PC-9 (cell line): ENCODE results near the gene MPZ.

Experiments
- CTCF ChIP-seq: fragments of 200-600 bp; sonication (generic); conservative IDR thresholded peaks from 2 replicates; pipeline ENCODE4 v1.6.1; 2017; ENCODE audit warnings: mixed run types, antibody characterized with exemption, mild to moderate bottlenecking, moderate library complexity
- EZH2 ChIP-seq: fragments of 200-600 bp; sonication (generic); IDR thresholded peaks from 2 replicates; pipeline ENCODE4 v1.8.0; 2017; ENCODE audit warnings: antibody characterized with exemption, low read depth

GRCh38 chr1:161285521-161285920 lies 24.2 kb downstream of the MPZ start:
- no peak for TF ChIP-seq CTCF
- TF ChIP-seq EZH2, result no peak
